H1 (cell line): ENCODE results near the gene LYPD1. TPM values are rescaled to one million over a fixed set of nuclear protein-coding genes. Genes with fewer than 3 reads are reported as not detected.

Experiments
- RNF2 ChIP-seq: fragments of 200-900, 300-1000 bp; sonication (generic); IDR thresholded peaks from 2 replicates; pipeline ENCODE4 v1.7.1; 2016; ENCODE audit warnings: borderline replicate concordance, low read depth, mild to moderate bottlenecking, antibody characterized with exemption, low read length; ENCODE audit not compliant: poor library complexity, severe bottlenecking; ENCODE audit errors: missing control alignments
- SIX5 ChIP-seq: IDR thresholded peaks from 2 replicates; pipeline ENCODE4 v1.6.1; 2011; ENCODE audit warnings: mild to moderate bottlenecking, low read depth, low read length
- SP1 ChIP-seq: IDR thresholded peaks from 2 replicates; pipeline ENCODE4 v1.6.1; 2011; ENCODE audit warnings: low read depth, low read length
- ZNF274 ChIP-seq: IDR thresholded peaks from 2 replicates; pipeline ENCODE4 v1.7.0; 2012; ENCODE audit warnings: low read length, borderline replicate concordance; ENCODE audit errors: extremely low read depth
- polyA plus RNA-seq, 7 experiments: library from polyadenylated mRNA; depleted of rRNA in 3 of 7; stranded (reverse) in 5 of 7; unstranded in 2 of 7; fragments of >200 nt in 5 of 7; fragments of 200-250 nt in 2 of 7; gene quantifications; 1 replicate in 5 of 7; 2 replicates in 1 of 7; 4 replicates in 1 of 7; pipeline versions ENCODE4 v1.2.1 to v1.2.3, GENCODE V29; 2011 to 2013; ENCODE audit warnings: missing spikeins in 2 of 7, mixed read lengths in 2 of 7
- total RNA-seq: library from RNA; stranded (reverse); fragmentation: NEBNext Ultra II Directional; extraction: Animal tissue kit (Norgen Biotek cat#: 25700); gene quantifications from 2 replicates; pipeline ENCODE4 v1.2.1, GENCODE V29; 2021
- TF ChIP-seq, protein P1 (sequence below): IDR thresholded peaks from 2 replicates; pipeline ENCODE4 v1.6.1; 2011; ENCODE audit warnings: low read depth, mild to moderate bottlenecking, low read length; ENCODE audit not compliant: insufficient read depth

Gene LYPD1
- total and polyA plus RNA-seq, 2 of the 8 experiments (the other 6 are each of a cell fraction or from before 2014, with no cell fraction given): 1.9 to 2.7 TPM

DNA sequence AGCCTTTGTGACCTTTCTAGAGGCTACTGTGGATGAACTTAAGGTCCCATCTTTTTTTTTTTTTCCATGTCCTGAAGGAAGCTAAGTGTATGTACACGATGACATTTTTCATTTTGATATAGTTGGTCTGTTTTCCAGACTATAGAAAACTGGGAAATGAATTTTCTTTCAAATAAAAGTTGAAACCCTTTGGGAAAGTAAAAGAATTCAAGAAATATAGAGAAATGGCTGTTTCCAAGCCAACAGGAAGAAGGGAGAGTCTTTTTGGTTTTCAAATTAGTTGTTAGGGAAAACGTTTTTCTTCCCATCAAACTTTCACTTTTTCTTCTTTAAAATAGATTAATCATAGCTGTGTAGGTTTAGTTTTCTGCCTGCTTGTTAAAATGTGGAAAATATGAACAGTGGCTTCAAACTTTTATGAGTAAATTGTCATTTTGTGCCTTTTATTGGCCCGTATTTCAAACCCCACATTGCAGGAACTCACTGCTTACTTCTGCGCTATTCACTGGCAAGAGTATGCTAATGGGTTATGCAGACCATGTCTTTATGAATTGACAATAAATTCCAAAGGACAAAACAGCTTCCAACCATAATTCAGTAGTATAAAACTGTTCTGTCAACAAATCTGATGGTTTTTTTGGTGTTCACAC lies 27.7 kb upstream of the LYPD1 start (continued):
- no peak for TF ChIP-seq SP1
- TF ChIP-seq ZNF274: no peak
- TF ChIP-seq, protein P1, sequence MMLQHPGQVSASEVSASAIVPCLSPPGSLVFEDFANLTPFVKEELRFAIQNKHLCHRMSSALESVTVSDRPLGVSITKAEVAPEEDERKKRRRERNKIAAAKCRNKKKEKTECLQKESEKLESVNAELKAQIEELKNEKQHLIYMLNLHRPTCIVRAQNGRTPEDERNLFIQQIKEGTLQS: no peak
- TF ChIP-seq RNF2: no peak
- TF ChIP-seq SIX5: no peak
